Inflammatory macrophage treated with lipopolysaccharide for 1 hour (primary cell): ENCODE data around the gene ATXN1L.
"Not testable (repeated sequence)": the region's sequence is repeated elsewhere in the genome, so short reads cannot be mapped to it uniquely, and the experiment has no call there.

Source experiments
- DNase-seq, 2 donors: peaks; one replicate each; pipeline ENCODE4 v3.0.0-alpha.2; 2020 to 2022

ATXN1L gene

DNA sequence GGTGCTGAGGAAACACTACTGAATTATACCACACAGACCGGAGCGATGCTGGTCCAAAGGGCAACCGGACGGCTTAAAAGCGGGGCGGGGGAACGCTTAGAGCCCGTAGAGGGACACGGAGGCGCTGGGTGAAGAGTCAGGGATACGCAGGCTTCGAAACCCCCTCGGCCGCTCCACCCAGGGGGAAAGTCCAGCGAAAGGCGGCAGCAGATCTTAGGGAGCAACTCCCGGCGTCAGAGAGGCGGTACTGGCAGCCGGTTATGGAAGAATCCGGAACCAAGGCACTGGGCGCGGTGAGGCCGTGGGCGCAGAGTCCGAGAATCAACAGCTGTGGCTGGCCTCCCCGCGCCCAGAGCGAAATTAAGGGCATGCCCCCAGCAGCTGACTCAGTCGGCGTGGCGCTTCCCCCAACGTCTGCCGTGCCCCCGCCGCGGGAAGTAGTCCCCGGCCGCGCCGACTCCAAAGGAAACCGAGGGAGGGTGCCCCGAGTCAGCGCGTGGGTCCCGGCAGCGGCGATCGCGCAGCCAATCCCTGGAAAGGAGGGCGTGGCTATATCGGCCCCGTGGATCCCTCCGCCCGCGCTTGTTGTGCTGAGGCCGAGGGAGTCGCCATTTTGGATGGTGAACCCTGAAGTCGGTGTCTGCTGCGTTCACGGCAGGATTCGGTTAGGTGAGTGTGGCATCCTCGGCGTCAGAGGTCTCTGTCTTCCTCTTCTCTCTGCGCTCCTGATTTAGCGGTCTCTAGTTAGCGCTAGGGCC lies 49.3 kb downstream of the ATXN1L start, which contains the start of gene IST1:
Gene IST1, plus strand, starts transcription at position 611 of the 758 bp plus-strand sequence. CDS start 20,110 bp downstream, outside the sequence.
- DNase-seq: peak; percentile 99 to 100

GRCh38 chr16:71895679-71896365 lies 50.0 kb downstream of the ATXN1L start:
- DNase-seq: peak in 1 of 2 donors; percentile 29

DNA sequence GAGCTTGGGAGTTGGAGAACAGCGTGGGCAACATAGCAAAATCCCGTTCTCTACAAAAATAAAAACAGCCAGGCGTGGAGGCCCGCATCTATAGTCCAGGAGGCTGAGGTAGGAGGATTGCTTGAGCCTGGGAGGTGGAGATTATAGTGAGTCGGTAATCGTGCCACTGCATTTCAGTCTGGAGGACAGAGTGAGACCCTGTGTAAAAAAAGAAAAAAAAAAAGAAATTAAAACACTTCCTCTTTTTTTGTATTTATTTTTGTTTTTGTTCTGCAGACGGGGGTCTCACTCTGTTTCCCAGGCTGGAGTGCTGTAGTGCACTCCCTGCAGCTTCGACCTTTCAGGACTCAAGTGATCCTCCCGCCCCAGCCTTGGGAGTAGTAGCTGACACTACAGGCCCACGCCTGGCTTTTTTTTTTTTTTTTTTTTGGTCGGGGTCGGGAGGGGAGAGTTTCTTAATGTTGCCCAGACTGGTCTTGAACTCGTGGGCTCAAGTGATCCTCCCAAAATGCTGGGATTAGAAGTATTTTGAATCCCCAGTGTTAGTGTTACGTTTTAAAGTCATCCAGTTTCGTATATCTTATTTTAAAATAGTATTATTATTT lies 51.1 kb downstream of the ATXN1L start:
- DNase-seq: no peak

DNA sequence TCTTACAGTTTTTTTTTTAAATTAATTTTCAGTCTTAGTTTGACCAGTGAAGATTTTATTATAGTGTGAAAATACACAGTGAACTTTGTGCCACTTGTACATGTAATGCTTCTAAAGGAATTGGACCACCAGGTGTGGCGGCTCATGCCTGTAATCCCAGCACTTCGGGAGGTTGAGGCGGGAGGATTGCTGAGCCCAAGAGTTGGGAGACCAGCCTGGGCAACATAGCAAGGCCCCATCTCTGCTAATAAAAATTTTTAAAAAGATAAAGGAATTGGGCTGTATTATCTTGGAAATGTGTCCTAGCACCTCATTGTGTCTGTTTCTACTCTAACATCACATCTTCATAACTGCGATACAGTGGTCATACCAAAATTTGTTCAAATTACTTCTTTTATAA lies 53.4 kb downstream of the ATXN1L start:
- no peak for DNase-seq

DNA sequence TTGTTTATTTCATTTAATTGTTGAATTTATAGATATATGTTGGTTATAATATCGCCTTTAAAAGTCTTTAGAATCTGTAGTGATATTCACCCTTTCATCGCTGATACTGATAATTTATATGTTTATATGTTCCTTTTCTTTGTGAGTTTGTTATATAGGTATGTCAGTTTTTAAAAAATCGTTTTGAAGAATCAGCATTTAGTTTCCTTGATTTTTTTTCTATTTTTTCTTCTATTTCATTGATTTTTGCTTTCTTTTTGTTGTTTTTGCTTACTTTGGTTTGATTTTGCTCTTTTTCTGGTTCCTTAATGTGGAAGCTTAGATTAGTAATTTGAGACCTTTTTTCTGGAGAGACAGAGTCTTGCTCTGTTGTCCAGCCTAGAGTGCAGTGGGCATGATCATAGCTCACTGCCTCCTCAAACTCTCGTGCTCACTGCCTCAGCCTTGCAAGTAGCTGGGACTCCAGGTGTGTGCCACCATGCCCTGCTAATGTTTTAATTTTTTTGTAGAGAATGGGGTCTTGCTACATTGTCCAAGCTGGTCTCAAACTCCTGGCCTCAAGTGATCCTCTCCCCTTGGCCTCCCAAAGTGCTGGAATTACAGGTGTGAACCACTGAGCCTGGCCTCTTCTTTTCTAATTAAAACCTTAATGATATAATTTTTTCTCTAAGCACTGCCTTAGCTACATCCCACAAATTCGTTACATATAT lies 57.0 kb downstream of the ATXN1L start:
- DNase-seq: no peak

- DNase-seq: no peak
These were observed 57.8 kb downstream of the ATXN1L start for GRCh38 chr16:71903608-71904007.

DNA sequence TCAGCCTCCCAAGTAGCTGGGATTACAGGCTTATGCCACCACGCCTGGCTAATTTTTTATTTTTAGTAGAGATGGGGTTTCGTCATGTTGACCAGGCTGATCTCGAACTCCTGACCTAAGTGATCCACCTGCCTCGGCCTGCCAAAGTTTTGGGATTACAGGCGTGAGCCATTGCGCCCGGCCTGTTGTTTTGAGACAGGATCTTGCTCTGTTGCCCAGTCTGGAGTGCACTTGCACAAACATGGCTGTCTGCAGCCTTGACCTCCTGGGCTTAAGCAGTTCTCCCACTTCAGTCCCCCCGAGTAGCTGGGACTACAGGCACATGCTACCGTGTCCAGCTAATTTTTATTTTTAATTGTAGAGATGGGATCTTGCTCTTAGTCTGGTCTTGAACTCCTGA lies 58.5 kb downstream of the ATXN1L start:
- no peak for DNase-seq

- DNase-seq: not testable (repeated sequence)
These were observed 60.0 kb downstream of the ATXN1L start for GRCh38 chr16:71905765-71906164.
